Effector CD4-positive, alpha-beta T cell (primary cell): ENCODE measurements around the gene TMEM127.

Experiments
- DNase-seq: peaks from one replicate; pipeline ENCODE4 v3.0.0-alpha.2; 2020

TMEM127 gene

GRCh38 chr2:96204836-96205624 lies 60.8 kb downstream of the TMEM127 start:
- DNase-seq: no peak

- DNase-seq: no peak
Measured at GRCh38 chr2:96203130-96204028, 62.4 kb downstream of the TMEM127 start.

- DNase-seq: no peak
Measured at GRCh38 chr2:96202152-96202854, 63.5 kb downstream of the TMEM127 start.

GRCh38 chr2:96201338-96201737 lies 64.5 kb downstream of the TMEM127 start:
- DNase-seq: no peak

- no peak for DNase-seq
Measured at GRCh38 chr2:96198921-96199320, 66.9 kb downstream of the TMEM127 start.
